TTC549 (cell line): ENCODE data around the gene SNX21.
"Not testable (repeated sequence)": the region's sequence is repeated elsewhere in the genome, so short reads cannot be mapped to it uniquely, and the experiment has no call there.

Experiments
- FAIRE-seq: peaks from 2 replicates; lab custom pipeline; 2012; peaks lifted over from hg19 to GRCh38; lab: Jason Lieb, UNC

SNX21 gene

GRCh38 chr20:45823949-45824835 is 9.4 kb upstream of the SNX21 start:
- FAIRE-seq, result no peak

- no peak for FAIRE-seq
Observed at GRCh38 chr20:45826381-45827019, 7.1 kb upstream of the SNX21 start.

- no peak for FAIRE-seq
Observed at GRCh38 chr20:45827030-45827652, 6.5 kb upstream of the SNX21 start, which contains the start of gene TNNC2. TNNC2 (minus strand) TSS chr20:45827312; CDS start chr20:45827248, 64 bp downstream.

GRCh38 chr20:45827712-45828111 is 5.9 kb upstream of the SNX21 start:
- FAIRE-seq, result no peak

- no peak for FAIRE-seq
Observed at GRCh38 chr20:45828589-45828988, 5.0 kb upstream of the SNX21 start.

- FAIRE-seq, result not testable (repeated sequence)
Observed at GRCh38 chr20:45829673-45830106, 3.9 kb upstream of the SNX21 start.

- FAIRE-seq, result no peak
Observed at GRCh38 chr20:45832619-45833018, 980 bp upstream of the SNX21 start.

- FAIRE-seq, result no peak
Observed at GRCh38 chr20:45833883-45834796, 541 bp downstream of the SNX21 start.

GRCh38 chr20:45834797-45835161 is 1.2 kb downstream of the SNX21 start:
- FAIRE-seq, result no peak

- FAIRE-seq, result no peak
Observed at GRCh38 chr20:45835329-45835765, 1.7 kb downstream of the SNX21 start.

- FAIRE-seq, result no peak
Observed at GRCh38 chr20:45835825-45836224, 2.2 kb downstream of the SNX21 start.

- no peak for FAIRE-seq
Observed at GRCh38 chr20:45836841-45837240, 3.2 kb downstream of the SNX21 start.

GRCh38 chr20:45840700-45841198 is 7.2 kb downstream of the SNX21 start:
- FAIRE-seq, result no peak

- no peak for FAIRE-seq
Observed at GRCh38 chr20:45841407-45842129, 8.0 kb downstream of the SNX21 start.

GRCh38 chr20:45842169-45842812 is 8.7 kb downstream of the SNX21 start:
- no peak for FAIRE-seq

GRCh38 chr20:45843506-45843905 is 9.9 kb downstream of the SNX21 start:
- no peak for FAIRE-seq

GRCh38 chr20:45845452-45845851 is 11.9 kb downstream of the SNX21 start:
- no peak for FAIRE-seq

GRCh38 chr20:45848421-45848820 is 14.8 kb downstream of the SNX21 start:
- no peak for FAIRE-seq

- FAIRE-seq, result no peak
Observed at GRCh38 chr20:45848969-45849582, 15.5 kb downstream of the SNX21 start.

GRCh38 chr20:45850238-45850637 is 16.6 kb downstream of the SNX21 start:
- FAIRE-seq, result no peak
